Keratinocyte (primary cell): ENCODE measurements around the gene PDXDC1. TPM values are rescaled to one million over a fixed set of nuclear protein-coding genes. Genes with fewer than 3 reads are reported as not detected.

Experiments
- DNase-seq: peaks from one replicate; pipeline ENCODE4 v3.0.0-alpha.2; 2011; ENCODE audit warnings: low read depth, missing footprints, low spot score
- FAIRE-seq: peaks from 2 replicates; lab custom pipeline; 2011; peaks lifted over from hg19 to GRCh38; lab: Jason Lieb, UNC
- H2AFZ ChIP-seq: 2 replicates; pipeline ENCODE4 v1.6.0; 2012; ENCODE audit warnings: low read length, control low read depth, inconsistent platforms; ENCODE audit not compliant: control insufficient read depth
- H3K27ac ChIP-seq: 2 replicates; pipeline ENCODE4 v1.5.1; 2011; ENCODE audit warnings: low read length; ENCODE audit not compliant: control insufficient read depth, insufficient read depth
- H3K27me3 ChIP-seq: 3 replicates; pipeline ENCODE4 v1.6.0; 2011; ENCODE audit warnings: low read length; ENCODE audit not compliant: control insufficient read depth, insufficient read depth; ENCODE audit errors: extremely low read depth
- H3K36me3 ChIP-seq, 2 experiments: 2 replicates in 1 of 2; 3 replicates in 1 of 2; pipeline ENCODE4 v1.5.1; 2011; ENCODE audit warnings: low read length in 2 of 2, mild to moderate bottlenecking in 1 of 2; ENCODE audit not compliant: control insufficient read depth in 2 of 2, insufficient read depth in 2 of 2; ENCODE audit errors: extremely low read depth in 1 of 2
- H3K4me1 ChIP-seq: 3 replicates; pipeline ENCODE4 v1.5.1; 2011; ENCODE audit warnings: low read length; ENCODE audit not compliant: control insufficient read depth, insufficient read depth; ENCODE audit errors: extremely low read depth
- H3K4me2 ChIP-seq: 3 replicates; pipeline ENCODE4 v1.6.0; 2011; ENCODE audit warnings: low read depth, low read length; ENCODE audit not compliant: control insufficient read depth, insufficient read depth; ENCODE audit errors: extremely low read depth
- H3K4me3 ChIP-seq, 3 experiments: fragments of 200-600 bp in 1 of 3; sonication (generic) in 1 of 3; 2 replicates in 2 of 3; 3 replicates in 1 of 3; pipeline ENCODE4 v1.5.1; 2011 to 2016; ENCODE audit warnings: low read length in 3 of 3, mild to moderate bottlenecking in 3 of 3, control low read depth in 2 of 3, inconsistent platforms in 1 of 3, low read depth in 1 of 3, mixed read lengths in 1 of 3, mixed run types in 1 of 3, moderate library complexity in 1 of 3; ENCODE audit not compliant: control insufficient read depth in 2 of 3, insufficient read depth in 2 of 3; ENCODE audit errors: extremely low read depth in 1 of 3
- H3K79me2 ChIP-seq: 2 replicates; pipeline ENCODE4 v1.6.0; 2012; ENCODE audit warnings: low read length; ENCODE audit not compliant: control insufficient read depth, insufficient read depth
- H3K9ac ChIP-seq: 3 replicates; pipeline ENCODE4 v1.6.0; 2011; ENCODE audit warnings: low read length; ENCODE audit not compliant: control insufficient read depth, insufficient read depth; ENCODE audit errors: extremely low read depth
- H3K9me1 ChIP-seq: 3 replicates; pipeline ENCODE4 v1.6.0; 2011; ENCODE audit warnings: low read length; ENCODE audit not compliant: control insufficient read depth, insufficient read depth; ENCODE audit errors: extremely low read depth
- H3K9me3 ChIP-seq: 2 replicates; pipeline ENCODE4 v1.5.1; 2012; ENCODE audit warnings: low read depth, low read length; ENCODE audit not compliant: control insufficient read depth
- H4K20me1 ChIP-seq: 3 replicates; pipeline ENCODE4 v1.6.0; 2011; ENCODE audit warnings: low read length; ENCODE audit not compliant: control insufficient read depth, insufficient read depth; ENCODE audit errors: extremely low read depth
- CTCF ChIP-seq, 3 experiments: IDR thresholded peaks in 1 of 3; conservative IDR thresholded peaks in 1 of 3; optimal IDR thresholded peaks in 1 of 3; 2 replicates in 2 of 3; 3 replicates in 1 of 3; pipeline versions ENCODE3 to v1.5.1; 2011; ENCODE audit warnings: low read length in 3 of 3, mild to moderate bottlenecking in 3 of 3, moderate library complexity in 2 of 3, control low read depth in 1 of 3, inconsistent platforms in 1 of 3; ENCODE audit not compliant: insufficient read depth in 2 of 3; ENCODE audit errors: extremely low read depth in 1 of 3
- EZH2 ChIP-seq: IDR thresholded peaks from one replicate; pipeline ENCODE4 v1.6.1; 2012; ENCODE audit warnings: inconsistent platforms, mild to moderate bottlenecking, low read length, moderate library complexity
- dilution Hi-C: fragments of 300-500 bp; cut with MboI; formaldehyde crosslinking; loops from one replicate; pipeline ENCODE4 v1.7.0; 2020; ENCODE audit warnings: low sequenced_read_pairs; ENCODE audit not compliant: extremely low pct_ligation_motif_present
- polyA plus RNA-seq, 5 experiments: library from polyadenylated mRNA; depleted of rRNA in 3 of 5; stranded (reverse) in 3 of 5; stranded (forward) in 1 of 5; unstranded in 1 of 5; fragments of >200 nt; gene quantifications; 1 replicate in 1 of 5; 2 replicates in 3 of 5; 3 replicates in 1 of 5; pipeline versions ENCODE4 v1.2.1 to v1.2.3, GENCODE V29; 2011 to 2012; ENCODE audit warnings: missing spikeins in 2 of 5, low read depth in 1 of 5, low replicate concordance in 1 of 5

PDXDC1 gene
- polyA plus RNA-seq, 1 donor (not counting 4 experiments of a cell fraction or from before 2014, with no cell fraction given) = 70.7 TPM

DNA sequence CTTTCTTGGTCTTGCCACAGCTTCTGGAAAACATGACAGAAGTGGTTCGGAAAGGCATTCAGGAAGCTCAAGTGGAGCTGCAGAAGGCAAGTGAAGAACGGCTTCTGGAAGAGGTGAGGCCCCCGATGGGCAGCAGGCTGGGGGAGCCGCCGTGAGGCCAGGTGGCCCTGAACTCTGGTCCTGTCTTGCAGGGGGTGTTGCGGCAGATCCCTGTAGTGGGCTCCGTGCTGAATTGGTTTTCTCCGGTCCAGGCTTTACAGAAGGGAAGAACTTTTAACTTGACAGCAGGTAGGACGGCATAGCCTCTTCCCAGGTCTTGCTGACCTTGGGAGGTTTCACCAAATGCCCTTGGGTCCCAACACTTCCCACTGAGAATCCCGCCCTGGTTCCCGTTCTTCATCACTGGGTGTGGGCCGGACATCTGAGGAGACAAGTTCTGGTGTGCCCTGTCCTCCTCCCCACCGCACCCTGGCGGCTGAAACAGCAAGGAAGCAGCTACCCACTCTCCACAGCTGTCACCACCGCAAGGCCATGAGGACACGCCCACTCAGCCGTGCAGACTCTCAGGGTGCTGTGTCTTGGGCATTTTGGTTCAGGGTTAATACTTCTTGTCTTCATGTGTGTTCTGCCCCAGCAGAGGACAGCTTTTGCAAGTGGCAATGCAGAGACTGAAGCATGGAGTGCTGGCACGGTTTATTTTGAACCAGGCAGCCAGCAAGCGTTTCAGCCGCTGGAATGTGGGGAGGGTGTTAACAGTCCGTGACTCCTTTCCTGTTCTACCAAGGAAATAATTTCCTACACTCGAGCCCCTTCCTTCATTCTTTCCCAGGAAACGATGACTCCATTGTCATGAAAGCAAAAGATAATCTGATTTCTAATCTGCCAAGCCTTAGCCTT lies 59.7 kb downstream of the PDXDC1 start:
- H3K4me1 ChIP-seq = peaks cover 3% of the 10 kb centered on the region
- no peak overlapping the region for H3K4me3 ChIP-seq
- H3K79me2 ChIP-seq = peaks cover 1% of the 10 kb centered on the region
- H3K9me1 ChIP-seq = no peaks in the 10 kb centered on the region
- H3K27ac ChIP-seq = no peak overlapping the region
- H3K4me2 ChIP-seq = no peak overlapping the region
- dilution Hi-C loops = no loop called here
- FAIRE-seq (no peak), DNase-seq (no peak)
- no peaks in the 10 kb centered on the region for H3K27me3 ChIP-seq
- H3K9ac ChIP-seq = no peak overlapping the region
- no peaks in the 10 kb centered on the region for H4K20me1 ChIP-seq
- peaks cover 46 to 52% of the 10 kb centered on the region in 2 experiments for H3K36me3 ChIP-seq
- TF ChIP-seq CTCF (optimal IDR thresholded peaks at IDR 0.05 in 1 of 3, IDR thresholded peaks at IDR 0.05 in 1 of 3, conservative IDR thresholded peaks at IDR 0.05 in 1 of 3; ENCODE audit: extremely low read depth in 1 of 3, insufficient read depth in 2 of 3, low read length in 3 of 3) (peak in 2 of 3 experiments; percentile 3 to 45), EZH2 (no peak)
- no peak overlapping the region for H2AFZ ChIP-seq
- H3K9me3 ChIP-seq = no peaks in the 10 kb centered on the region

DNA sequence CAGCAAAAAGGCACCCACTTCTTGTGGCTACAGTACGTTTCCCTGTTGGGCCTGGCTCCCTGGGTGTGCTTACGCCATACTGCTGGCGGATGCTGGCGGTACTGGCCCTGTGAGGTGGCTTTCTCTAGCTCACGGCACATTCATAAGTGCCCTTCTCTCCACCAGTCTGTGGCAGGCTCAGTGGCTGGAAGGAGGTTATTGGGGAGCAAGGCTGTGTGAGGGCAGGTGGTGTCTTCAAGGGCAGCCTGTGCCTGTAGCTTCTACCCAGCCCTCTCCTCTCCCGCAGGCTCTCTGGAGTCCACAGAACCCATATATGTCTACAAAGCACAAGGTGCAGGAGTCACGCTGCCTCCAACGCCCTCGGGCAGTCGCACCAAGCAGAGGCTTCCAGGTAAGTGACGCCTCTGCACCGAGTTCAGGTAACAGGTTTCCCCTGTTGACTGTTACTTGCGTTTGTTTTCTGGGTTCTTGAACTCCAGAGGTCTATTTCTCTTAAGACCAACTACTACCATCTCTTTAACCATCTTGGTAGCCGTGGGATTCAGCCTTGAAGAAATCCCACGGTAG lies 60.4 kb downstream of the PDXDC1 start:
- TF ChIP-seq CTCF (optimal IDR thresholded peaks at IDR 0.05 in 1 of 3, IDR thresholded peaks at IDR 0.05 in 1 of 3, conservative IDR thresholded peaks at IDR 0.05 in 1 of 3; ENCODE audit: extremely low read depth in 1 of 3, insufficient read depth in 2 of 3, low read length in 3 of 3) (no peak), EZH2 (no peak)
- FAIRE-seq (no peak), DNase-seq (no peak)
- Histone ChIP-seq H3K4me3 (no peak overlapping the region), H3K4me1 (peaks cover 3% of the 10 kb centered on the region), H3K27me3 (no peaks in the 10 kb centered on the region), H3K36me3 (peaks cover 50 to 59% of the 10 kb centered on the region in 2 experiments), H3K9me1 (no peaks in the 10 kb centered on the region), H3K79me2 (no peaks in the 10 kb centered on the region), H3K4me2 (no peak overlapping the region), H4K20me1 (no peaks in the 10 kb centered on the region), H3K27ac (no peak overlapping the region), H3K9ac (no peak overlapping the region), H2AFZ (no peak overlapping the region), H3K9me3 (no peaks in the 10 kb centered on the region)
- dilution Hi-C loops = no loop called here
